Activated T-cell treated with anti-CD3 and anti-CD28 coated beads, Interleukin-2, amount 50 U/mL, for 4 hours (primary cell): ENCODE results near the gene ADAP2. TPM values are rescaled to one million over a fixed set of nuclear protein-coding genes. Genes with fewer than 3 reads are reported as not detected.
"Not testable (repeated sequence)": the region's sequence is repeated elsewhere in the genome, so short reads cannot be mapped to it uniquely, and the experiment has no call there.

ENCODE experiments used
- ATAC-seq, 2 donors: fragments of 200-7000 bp; cut with Tn5 transposase; one replicate each; pipeline ENCODE4 v1.10.0; 2021
- DNase-seq: peaks from one replicate; pipeline ENCODE4 v3.0.0-alpha.2; 2020
- H3K27me3 Mint-ChIP-seq: one replicate; pipeline ENCODE4 v1.8.0; 2021; ENCODE audit warnings: low read depth, mixed read lengths
- H3K36me3 Mint-ChIP-seq: one replicate; pipeline ENCODE4 v1.8.0; 2022; ENCODE audit warnings: mixed read lengths; ENCODE audit not compliant: insufficient read depth
- H3K4me1 Mint-ChIP-seq: one replicate; pipeline ENCODE4 v1.8.0; 2021; ENCODE audit warnings: low read depth, mixed read lengths
- H3K4me3 Mint-ChIP-seq: one replicate; pipeline ENCODE4 v1.8.0; 2021; ENCODE audit warnings: mild to moderate bottlenecking, moderate library complexity, mixed read lengths
- H3K9me3 Mint-ChIP-seq: one replicate; pipeline ENCODE4 v1.8.0; 2021; ENCODE audit warnings: mixed read lengths
- total RNA-seq, 3 donors: library from RNA; stranded (reverse); gene quantifications; one replicate each; pipeline ENCODE4 v1.2.1, GENCODE V29; 2021

Gene ADAP2
- total RNA-seq, result 1 to 10 TPM in 2 of 3 donors, under 1 TPM in 1; 0.95 to 1.4 (median 1.1) TPM

DNA sequence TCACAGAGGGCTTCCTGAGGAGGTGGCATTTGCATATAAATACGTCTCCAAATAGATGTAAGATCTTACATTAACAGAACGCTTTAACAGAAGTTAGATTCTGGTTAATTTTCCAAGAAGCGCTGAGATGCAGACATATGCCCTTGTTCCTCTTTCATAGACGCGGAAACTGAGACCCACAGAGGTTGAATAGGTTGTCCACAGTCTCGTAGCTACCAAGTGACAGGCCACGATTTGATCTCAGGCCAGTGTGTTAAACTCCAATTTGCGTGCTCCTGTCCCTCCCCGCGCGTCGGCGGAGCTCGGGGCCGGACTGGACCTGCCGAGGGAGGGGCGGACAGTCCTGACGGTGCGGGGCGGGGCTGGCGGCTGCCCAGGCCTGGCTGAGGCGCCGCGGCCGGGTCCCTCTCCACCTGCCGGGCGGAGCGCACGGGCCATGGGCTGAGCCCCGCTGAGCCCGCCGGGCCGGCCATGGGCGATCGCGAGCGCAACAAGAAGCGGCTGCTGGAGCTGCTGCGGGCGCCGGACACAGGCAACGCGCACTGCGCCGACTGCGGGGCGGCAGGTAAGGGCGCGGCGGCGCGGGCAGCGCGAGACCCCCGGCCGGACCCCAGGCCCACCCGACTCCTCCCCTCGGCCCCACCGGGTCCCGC is at the start of gene ADAP2:
ADAP2 (plus strand) TSS at position 402 of the 653 bp plus-strand sequence; CDS start at position 472, 70 bp downstream.
- Mint-ChIP-seq H3K27me3 (peaks cover 45% of the 10 kb centered on the region), H3K4me1 (peaks cover 13% of the 10 kb centered on the region), H3K36me3 (no peaks in the 10 kb centered on the region), H3K9me3 (no peaks in the 10 kb centered on the region), H3K4me3 (peak within 1 kb of the TSS; percentile 70)
- no peak for DNase-seq
- ATAC-seq, result peak; percentile 41 to 45

GRCh38 chr17:30886187-30886586 is 35.6 kb upstream of the ADAP2 start:
- Mint-ChIP-seq H3K4me1 (no peaks in the 10 kb centered on the region), H3K36me3 (no peaks in the 10 kb centered on the region), H3K9me3 (no peaks in the 10 kb centered on the region), H3K4me3 (no peak overlapping the region), H3K27me3 (no peaks in the 10 kb centered on the region)
- DNase-seq (no peak), ATAC-seq (no peak)

DNA sequence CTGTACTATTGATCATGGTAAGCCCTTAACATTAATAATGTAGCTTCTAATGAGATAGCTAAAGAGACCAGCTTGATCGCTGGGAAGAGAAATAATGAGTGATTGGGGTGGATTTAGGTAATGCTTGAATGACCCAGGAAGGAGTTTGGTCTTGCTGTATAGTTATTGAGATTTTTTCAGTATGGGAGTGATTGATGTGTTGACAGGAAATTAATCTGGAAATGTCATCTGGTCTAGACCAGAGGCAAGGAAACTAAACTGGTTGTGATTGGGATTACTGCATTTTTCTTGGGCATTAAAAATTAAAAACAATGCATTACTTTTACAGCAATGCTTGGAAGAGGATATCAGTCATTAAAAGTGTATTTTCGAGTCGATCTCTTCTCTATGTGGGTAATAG is 27.5 kb upstream of the ADAP2 start:
- Mint-ChIP-seq H3K9me3 (no peaks in the 10 kb centered on the region), H3K36me3 (peaks cover 6% of the 10 kb centered on the region), H3K4me3 (no peak overlapping the region), H3K27me3 (no peaks in the 10 kb centered on the region), H3K4me1 (no peaks in the 10 kb centered on the region)
- ATAC-seq (no peak), DNase-seq (no peak)

GRCh38 chr17:30897311-30897710 is 24.4 kb upstream of the ADAP2 start:
- Mint-ChIP-seq H3K27me3 (no peaks in the 10 kb centered on the region), H3K4me1 (peaks cover 8% of the 10 kb centered on the region), H3K9me3 (no peaks in the 10 kb centered on the region), H3K36me3 (peaks cover 18% of the 10 kb centered on the region), H3K4me3 (no peak overlapping the region)
- DNase-seq (no peak), ATAC-seq (no peak)

- ATAC-seq, result peak; percentile 26 to 44
- Mint-ChIP-seq H3K9me3 (no peaks in the 10 kb centered on the region), H3K4me1 (peaks cover 43% of the 10 kb centered on the region)
Observed at GRCh38 chr17:30905742-30906100, 16.0 kb upstream of the ADAP2 start.

DNA sequence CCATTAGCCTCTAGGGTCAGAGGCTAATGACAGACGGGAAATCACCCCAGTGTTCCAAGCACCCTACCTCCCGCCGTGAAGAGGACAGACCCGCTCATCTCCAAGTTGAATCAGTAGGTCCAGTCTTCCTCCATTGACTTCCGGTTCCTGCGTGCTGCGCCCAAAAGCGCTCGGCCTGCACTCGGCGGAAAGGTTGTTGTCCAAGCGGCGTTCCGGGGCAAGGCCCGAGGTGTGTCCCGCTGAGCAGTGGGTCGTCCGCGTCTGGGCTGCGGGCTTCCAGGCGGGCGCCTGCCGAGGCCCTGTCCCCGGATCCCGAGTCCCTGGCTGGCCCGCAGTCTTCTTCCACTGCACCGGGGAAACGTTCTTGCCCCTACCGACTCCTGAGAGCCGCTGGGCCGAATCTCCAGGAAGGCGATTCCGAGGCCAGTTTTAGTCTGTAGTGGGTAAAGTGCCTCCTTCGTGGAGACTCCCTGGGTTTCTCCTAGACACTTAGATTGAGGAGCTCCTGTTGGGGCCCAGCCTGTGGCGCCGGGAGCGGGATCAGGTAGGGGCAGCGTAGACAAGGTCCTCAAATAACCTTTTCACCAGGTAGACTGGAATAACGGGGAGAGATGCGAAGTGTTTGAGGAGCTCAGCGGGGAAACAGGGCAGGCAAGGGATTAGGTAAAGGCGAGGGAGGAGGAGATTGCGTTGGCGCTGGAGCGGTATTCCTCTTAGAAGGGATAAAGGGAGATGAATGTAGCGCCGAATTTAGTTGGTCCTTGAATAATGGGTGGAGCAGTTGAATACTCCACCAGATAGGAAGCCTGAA is 15.4 kb upstream of the ADAP2 start, which contains the start of gene TEFM:
TEFM (minus strand) TSS at position 138 of the 811 bp plus-strand sequence; CDS start at position 98, 40 bp downstream.
- peak; percentile 99 for ATAC-seq
- Mint-ChIP-seq H3K4me3 (peak within 1 kb of the TSS; percentile 98), H3K4me1 (peaks cover 43% of the 10 kb centered on the region), H3K27me3 (no peaks in the 10 kb centered on the region), H3K36me3 (peaks cover 15% of the 10 kb centered on the region), H3K9me3 (no peaks in the 10 kb centered on the region)
- peak; percentile 80 for DNase-seq

More at GRCh38 chr17:30905742-30906100, 16.0 kb upstream of the ADAP2 start:
- Mint-ChIP-seq H3K36me3 (peaks cover 15% of the 10 kb centered on the region), H3K4me3 (peak overlapping the region; percentile 98), H3K27me3 (no peaks in the 10 kb centered on the region)
- DNase-seq, result no peak

DNA sequence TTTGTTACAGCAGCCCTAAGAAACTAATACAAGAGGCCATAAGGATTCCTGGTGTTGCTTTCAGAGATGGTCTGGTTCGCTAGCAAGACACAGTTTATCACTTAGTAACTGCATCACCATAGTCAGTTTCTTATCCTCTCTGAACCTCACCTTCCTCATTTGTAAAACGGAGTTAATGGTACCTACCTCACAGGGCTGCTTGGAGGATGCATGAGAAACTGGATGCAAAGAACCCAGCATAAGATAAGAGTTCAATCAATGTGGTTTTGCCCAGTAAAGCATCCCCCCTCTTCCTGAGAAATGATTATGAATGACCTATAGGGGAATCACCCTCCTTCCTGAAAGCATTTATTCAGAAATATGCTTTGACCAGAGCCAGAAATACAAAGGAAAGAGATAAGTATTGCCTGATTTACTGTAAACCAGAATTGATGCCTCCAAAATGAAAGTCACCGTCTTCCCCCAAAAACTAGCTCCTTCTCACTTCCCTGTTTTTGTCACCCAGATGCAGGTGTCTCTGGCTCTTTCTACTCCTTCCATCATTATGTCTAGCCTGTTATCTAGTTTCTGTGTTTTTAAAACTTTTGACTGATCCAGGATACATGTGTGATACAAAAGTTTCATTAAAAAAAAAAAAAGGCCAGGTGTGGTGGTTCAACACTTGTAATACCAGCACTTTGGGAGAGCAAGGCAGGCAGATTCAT is 12.9 kb upstream of the ADAP2 start:
- no peak for ATAC-seq

DNA sequence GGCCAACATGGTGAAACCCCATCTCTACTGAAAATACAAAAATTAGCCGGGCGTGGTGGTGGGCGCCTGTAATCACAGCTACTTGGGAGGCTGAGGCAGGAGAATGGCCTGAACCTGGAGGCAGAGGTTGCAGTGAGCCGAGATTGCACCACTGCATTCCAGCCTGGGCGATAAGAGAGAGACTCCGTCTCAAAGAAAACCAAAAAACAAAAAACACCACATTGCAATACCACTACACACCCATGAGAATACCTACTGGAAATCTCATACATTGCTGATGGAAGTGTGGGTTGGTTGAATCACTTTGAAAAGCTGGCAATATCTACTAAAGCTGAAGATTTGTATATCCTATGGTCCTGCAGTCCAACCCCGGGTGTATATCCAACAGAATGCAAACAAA is 11.6 kb upstream of the ADAP2 start:
- ATAC-seq, result not testable (repeated sequence)
- H3K4me1 Mint-ChIP-seq, result peaks cover 22% of the 10 kb centered on the region

More for the DNA sequence above, 12.9 kb upstream of the ADAP2 start:
- Mint-ChIP-seq H3K4me3 (no peak overlapping the region), H3K4me1 (peaks cover 29% of the 10 kb centered on the region), H3K36me3 (peaks cover 3% of the 10 kb centered on the region), H3K27me3 (no peaks in the 10 kb centered on the region), H3K9me3 (no peaks in the 10 kb centered on the region)
- no peak for DNase-seq

DNA sequence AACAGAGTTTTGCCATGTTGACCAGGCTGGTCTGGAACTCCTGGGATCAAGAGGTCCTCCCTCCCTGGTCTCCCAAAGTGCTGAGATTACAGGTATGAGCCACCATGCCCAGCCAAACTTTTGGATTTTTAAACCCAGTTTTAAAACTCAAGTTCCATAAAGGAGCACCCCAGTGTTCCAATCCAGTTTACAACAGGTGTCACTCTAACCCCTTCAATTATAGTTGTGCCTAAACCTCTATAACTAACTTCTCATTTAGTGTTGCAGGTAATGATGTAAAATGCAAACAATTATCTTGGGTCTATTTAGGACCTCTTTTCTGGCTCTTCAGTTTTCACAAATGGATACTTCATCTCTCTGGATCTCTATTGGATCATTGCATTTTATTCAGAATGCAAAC is 7.8 kb upstream of the ADAP2 start:
- ATAC-seq, result no peak
- no peak for DNase-seq
- no peaks in the 10 kb centered on the region for H3K36me3 Mint-ChIP-seq
- no peak overlapping the region for H3K4me3 Mint-ChIP-seq
- peaks cover 4% of the 10 kb centered on the region for H3K27me3 Mint-ChIP-seq
- H3K9me3 Mint-ChIP-seq, result no peaks in the 10 kb centered on the region
- H3K4me1 Mint-ChIP-seq, result peaks cover 1% of the 10 kb centered on the region

More for the DNA sequence above, 11.6 kb upstream of the ADAP2 start:
- H3K27me3 Mint-ChIP-seq, H3K4me3 Mint-ChIP-seq, DNase-seq, H3K36me3 Mint-ChIP-seq, H3K9me3 Mint-ChIP-seq: not testable (repeated sequence)

DNA sequence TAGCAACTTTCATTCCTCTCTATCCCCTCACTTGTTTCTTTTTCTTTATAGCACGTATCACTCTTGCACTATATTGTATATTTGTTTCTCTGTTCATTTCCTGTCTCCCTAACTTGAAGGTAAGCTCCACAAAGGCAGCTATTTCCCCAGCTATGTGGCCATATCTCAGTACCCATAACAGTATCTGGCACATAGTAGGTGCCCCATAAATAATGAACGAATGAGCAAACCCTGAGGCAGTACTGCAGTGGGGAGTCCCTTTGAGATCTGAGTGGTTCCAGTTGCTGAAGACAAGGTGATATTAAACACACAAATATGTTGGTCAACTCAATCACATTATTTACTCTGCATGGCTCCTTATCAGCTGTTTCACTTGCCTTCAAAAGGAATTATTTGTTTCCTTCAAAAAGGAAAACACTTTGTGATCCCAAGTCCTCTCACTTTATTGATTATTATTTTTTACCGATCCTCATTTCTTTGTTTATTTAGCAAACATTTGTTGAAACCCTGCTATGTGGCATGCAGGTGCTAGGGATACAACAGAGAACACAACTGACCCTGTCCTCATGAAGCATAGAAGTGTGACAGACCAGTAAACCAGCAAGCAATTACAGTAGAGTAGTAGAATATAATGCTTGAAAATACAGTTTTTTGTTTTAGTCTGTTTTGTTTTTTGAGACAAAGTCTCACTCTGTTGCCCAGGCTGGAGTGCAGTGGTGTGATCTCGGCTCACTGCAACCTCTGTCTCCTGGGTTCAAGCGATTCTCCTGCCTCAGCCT is 5.7 kb upstream of the ADAP2 start:
- H3K27me3 Mint-ChIP-seq, result peaks cover 14% of the 10 kb centered on the region
- no peak for DNase-seq
- H3K4me3 Mint-ChIP-seq, result no peak overlapping the region
- H3K4me1 Mint-ChIP-seq, result peaks cover 2% of the 10 kb centered on the region
- no peaks in the 10 kb centered on the region for H3K9me3 Mint-ChIP-seq
- no peaks in the 10 kb centered on the region for H3K36me3 Mint-ChIP-seq
- ATAC-seq, result no peak

GRCh38 chr17:30917050-30917449 is 4.7 kb upstream of the ADAP2 start:
- DNase-seq (no peak), ATAC-seq (no peak)
- Mint-ChIP-seq H3K4me3 (no peak overlapping the region), H3K36me3 (no peaks in the 10 kb centered on the region), H3K9me3 (no peaks in the 10 kb centered on the region), H3K27me3 (peaks cover 21% of the 10 kb centered on the region), H3K4me1 (peaks cover 7% of the 10 kb centered on the region)

GRCh38 chr17:30920282-30920681 is 1.5 kb upstream of the ADAP2 start:
- ATAC-seq, result no peak
- H3K36me3 Mint-ChIP-seq, result no peaks in the 10 kb centered on the region
- peaks cover 13% of the 10 kb centered on the region for H3K4me1 Mint-ChIP-seq
- no peaks in the 10 kb centered on the region for H3K9me3 Mint-ChIP-seq
- peaks cover 32% of the 10 kb centered on the region for H3K27me3 Mint-ChIP-seq
- no peak overlapping the region for H3K4me3 Mint-ChIP-seq
- DNase-seq, result no peak

DNA sequence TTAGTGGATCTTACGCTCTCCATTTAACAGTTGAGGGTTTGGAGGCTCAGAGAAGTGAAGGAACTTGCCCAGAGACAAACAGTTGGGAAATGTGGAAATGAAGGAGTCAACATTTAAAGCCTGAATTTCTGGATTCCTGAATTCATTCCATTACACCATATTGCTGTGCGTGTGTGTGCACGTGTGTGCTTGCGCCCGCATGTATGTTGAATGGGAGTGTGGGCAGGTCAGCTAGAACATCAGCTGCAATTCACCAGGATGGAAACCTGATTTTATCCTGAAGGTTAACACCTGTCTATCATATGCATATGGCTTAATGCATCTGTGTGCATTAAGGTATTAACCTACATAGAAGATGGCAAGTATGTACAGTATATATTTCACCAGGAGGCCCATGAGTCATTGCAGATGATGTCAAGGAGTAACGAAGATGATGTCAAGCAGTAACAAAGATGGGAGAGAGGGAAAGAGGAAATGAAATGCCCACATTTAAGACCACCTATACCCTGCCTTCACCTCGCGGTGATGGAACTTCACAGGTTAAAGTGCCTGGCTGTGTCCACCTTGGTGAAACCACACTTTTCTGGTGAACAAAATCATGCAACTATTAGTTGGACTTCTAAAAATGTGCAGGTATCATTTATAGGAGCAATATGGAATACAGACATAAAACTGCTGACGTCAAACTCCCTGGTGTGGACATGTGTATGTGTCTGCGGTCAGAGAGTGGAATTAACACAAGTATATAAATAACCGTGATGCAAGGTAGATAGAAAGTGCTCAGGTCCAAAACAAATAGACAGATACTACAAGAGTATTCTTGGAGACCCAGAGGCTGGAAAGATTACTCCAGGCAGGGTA is 832 bp upstream of the ADAP2 start:
- Mint-ChIP-seq H3K4me1 (peaks cover 13% of the 10 kb centered on the region), H3K36me3 (no peaks in the 10 kb centered on the region), H3K4me3 (peak overlapping the region; percentile 60), H3K27me3 (peaks cover 38% of the 10 kb centered on the region), H3K9me3 (no peaks in the 10 kb centered on the region)
- no peak for ATAC-seq
- no peak for DNase-seq
